Suprapubic skin (tissue), 4 donors: ENCODE measurements around the gene HOXC10. TPM values are rescaled to one million over a fixed set of nuclear protein-coding genes. Genes with fewer than 3 reads are reported as not detected.

Source experiments
- DNase-seq, 2 donors: peaks; one replicate each; pipeline ENCODE4 v3.0.0-alpha.2; 2019; ENCODE audit warnings: low spot score in 2 of 2
- H3K27ac ChIP-seq: fragments of 200-600 bp; sonication (generic); one replicate; pipeline ENCODE4 v1.5.1; 2019
- H3K27me3 ChIP-seq: fragments of 200-600 bp; sonication (generic); one replicate; pipeline ENCODE4 v1.5.1; 2019
- H3K36me3 ChIP-seq: fragments of 200-600 bp; sonication (generic); one replicate; pipeline ENCODE4 v1.5.1; 2019
- H3K4me1 ChIP-seq: fragments of 200-600 bp; sonication (generic); one replicate; pipeline ENCODE4 v1.5.1; 2019
- H3K4me3 ChIP-seq: fragments of 200-600 bp; sonication (generic); one replicate; pipeline ENCODE4 v1.5.1; 2019; ENCODE audit warnings: mild to moderate bottlenecking
- H3K9me3 ChIP-seq: fragments of 200-600 bp; sonication (generic); one replicate; pipeline ENCODE4 v1.5.1; 2019
- EP300 ChIP-seq: sonication (generic); formaldehyde crosslinking; IDR thresholded peaks from one replicate; pipeline ENCODE4 v1.6.1; 2017; ENCODE audit warnings: antibody characterized with exemption
- POLR2A ChIP-seq, 2 donors: fragments of 450-650 bp; IDR thresholded peaks; one replicate each; pipeline ENCODE4 v1.6.1; 2017; ENCODE audit warnings: antibody characterized with exemption in 2 of 2, mild to moderate bottlenecking in 2 of 2, moderate library complexity in 2 of 2
- POLR2AphosphoS5 ChIP-seq, 3 donors: sonication (generic); formaldehyde crosslinking; IDR thresholded peaks; one replicate each; pipeline ENCODE4 v1.6.1; 2017; ENCODE audit warnings: antibody characterized with exemption in 3 of 3
- WGBS: methylation state at CpG from one replicate; pipeline ENCODE4 v1.1.5; 2018; 5-methylcytosine and 5-hydroxymethylcytosine counted together
- total RNA-seq, 4 donors: library from RNA; depleted of rRNA; stranded (reverse); fragments of >200 nt; gene quantifications; one replicate each; pipeline ENCODE4 v1.1.0, GENCODE V29; 2016
- TF ChIP-seq, protein P1 (sequence below), 2 donors: fragments of 200-600 bp in 1 of 2; fragments of 450-650 bp in 1 of 2; sonication (generic) in 1 of 2; IDR thresholded peaks; one replicate each; pipeline ENCODE4 v1.5.1; 2016 to 2019; ENCODE audit warnings: antibody characterized with exemption in 2 of 2, mild to moderate bottlenecking in 1 of 2, moderate library complexity in 1 of 2

Gene HOXC10
- total RNA-seq, 4 donors from 2014 or later: 8.8 to 24.7 (median 13.3) TPM

- 36% methylated on average over 20 of the region's 21 CpGs for WGBS
- TF ChIP-seq POLR2A (IDR thresholded peaks at IDR 0.05): no peak
- no peak for TF ChIP-seq EP300
- no peak for TF ChIP-seq POLR2AphosphoS5 (IDR thresholded peaks at IDR 0.05)
- TF ChIP-seq, protein P1, sequence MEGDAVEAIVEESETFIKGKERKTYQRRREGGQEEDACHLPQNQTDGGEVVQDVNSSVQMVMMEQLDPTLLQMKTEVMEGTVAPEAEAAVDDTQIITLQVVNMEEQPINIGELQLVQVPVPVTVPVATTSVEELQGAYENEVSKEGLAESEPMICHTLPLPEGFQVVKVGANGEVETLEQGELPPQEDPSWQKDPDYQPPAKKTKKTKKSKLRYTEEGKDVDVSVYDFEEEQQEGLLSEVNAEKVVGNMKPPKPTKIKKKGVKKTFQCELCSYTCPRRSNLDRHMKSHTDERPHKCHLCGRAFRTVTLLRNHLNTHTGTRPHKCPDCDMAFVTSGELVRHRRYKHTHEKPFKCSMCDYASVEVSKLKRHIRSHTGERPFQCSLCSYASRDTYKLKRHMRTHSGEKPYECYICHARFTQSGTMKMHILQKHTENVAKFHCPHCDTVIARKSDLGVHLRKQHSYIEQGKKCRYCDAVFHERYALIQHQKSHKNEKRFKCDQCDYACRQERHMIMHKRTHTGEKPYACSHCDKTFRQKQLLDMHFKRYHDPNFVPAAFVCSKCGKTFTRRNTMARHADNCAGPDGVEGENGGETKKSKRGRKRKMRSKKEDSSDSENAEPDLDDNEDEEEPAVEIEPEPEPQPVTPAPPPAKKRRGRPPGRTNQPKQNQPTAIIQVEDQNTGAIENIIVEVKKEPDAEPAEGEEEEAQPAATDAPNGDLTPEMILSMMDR (IDR thresholded peaks at IDR 0.05): no peak
Observed at GRCh38 chr12:53976172-53976822, 8.6 kb upstream of the HOXC10 start.

DNA sequence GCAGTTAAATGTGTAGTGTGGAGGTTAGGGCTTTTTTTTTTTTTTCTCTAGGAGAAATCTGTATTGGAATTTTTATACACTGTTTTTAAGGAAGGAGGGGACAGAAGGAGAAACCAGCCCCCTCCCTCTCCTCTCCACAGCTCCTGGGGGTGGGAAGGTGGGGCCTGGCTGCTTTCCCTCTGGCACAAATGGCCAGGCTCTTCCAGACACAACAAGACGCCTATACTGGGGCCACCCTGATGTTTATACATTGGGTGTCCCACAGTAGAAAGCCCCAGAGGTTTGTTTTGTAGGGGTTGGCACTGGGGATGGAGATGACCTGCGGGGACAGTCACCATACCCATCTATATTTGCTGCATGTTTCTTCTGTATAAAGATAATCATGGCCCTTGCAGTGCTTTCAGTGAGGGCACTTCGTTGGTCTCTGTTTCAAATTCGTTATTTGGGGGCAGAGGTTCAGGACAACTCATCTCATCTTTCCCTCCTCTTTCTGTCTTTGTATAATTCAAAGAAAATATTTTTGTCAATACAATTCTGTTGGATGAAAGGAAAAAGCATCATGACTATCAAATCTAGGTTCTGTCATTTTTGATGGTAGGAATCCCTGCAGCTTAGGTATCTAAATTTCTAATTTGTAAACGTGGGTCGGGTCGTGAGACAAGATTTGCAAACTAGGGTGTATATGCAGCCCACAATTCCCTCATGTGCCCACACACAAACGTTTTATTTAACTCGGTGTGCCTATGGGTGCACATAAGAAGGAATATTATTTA is 7.9 kb upstream of the HOXC10 start:
- Histone ChIP-seq H3K9me3 (no peaks in the 10 kb centered on the region), H3K27me3 (peaks cover 78% of the 10 kb centered on the region), H3K4me3 (no peak overlapping the region), H3K4me1 (peaks cover 77% of the 10 kb centered on the region), H3K27ac (peak overlapping the region; percentile 84), H3K36me3 (no peaks in the 10 kb centered on the region)
- 56% methylated on average over 9 of the region's 9 CpGs for WGBS
- DNase-seq: no peak
- TF ChIP-seq POLR2A (IDR thresholded peaks at IDR 0.05) (no peak), EP300 (no peak), POLR2AphosphoS5 (IDR thresholded peaks at IDR 0.05) (no peak)
- TF ChIP-seq, protein P1 (IDR thresholded peaks at IDR 0.05): no peak

More at GRCh38 chr12:53976172-53976822, 8.6 kb upstream of the HOXC10 start:
- DNase-seq: no peak
- H3K4me3 ChIP-seq: no peak overlapping the region
- no peaks in the 10 kb centered on the region for H3K36me3 ChIP-seq
- peaks cover 80% of the 10 kb centered on the region for H3K27me3 ChIP-seq
- H3K27ac ChIP-seq: peak overlapping the region; percentile 84
- no peaks in the 10 kb centered on the region for H3K9me3 ChIP-seq
- H3K4me1 ChIP-seq: peaks cover 72% of the 10 kb centered on the region

GRCh38 chr12:53977596-53978445 is 7.1 kb upstream of the HOXC10 start:
- peak overlapping the region; percentile 73 for H3K27ac ChIP-seq
- WGBS: 25% methylated on average over 11 of the region's 11 CpGs
- H3K4me1 ChIP-seq: peaks cover 71% of the 10 kb centered on the region
- no peak overlapping the region for H3K4me3 ChIP-seq
- no peaks in the 10 kb centered on the region for H3K9me3 ChIP-seq
- no peak for TF ChIP-seq POLR2AphosphoS5 (IDR thresholded peaks at IDR 0.05)
- TF ChIP-seq POLR2A (IDR thresholded peaks at IDR 0.05): no peak
- TF ChIP-seq EP300: no peak
- TF ChIP-seq, protein P1 (IDR thresholded peaks at IDR 0.05): no peak
- peaks cover 77% of the 10 kb centered on the region for H3K27me3 ChIP-seq
- DNase-seq: no peak
- no peaks in the 10 kb centered on the region for H3K36me3 ChIP-seq

DNA sequence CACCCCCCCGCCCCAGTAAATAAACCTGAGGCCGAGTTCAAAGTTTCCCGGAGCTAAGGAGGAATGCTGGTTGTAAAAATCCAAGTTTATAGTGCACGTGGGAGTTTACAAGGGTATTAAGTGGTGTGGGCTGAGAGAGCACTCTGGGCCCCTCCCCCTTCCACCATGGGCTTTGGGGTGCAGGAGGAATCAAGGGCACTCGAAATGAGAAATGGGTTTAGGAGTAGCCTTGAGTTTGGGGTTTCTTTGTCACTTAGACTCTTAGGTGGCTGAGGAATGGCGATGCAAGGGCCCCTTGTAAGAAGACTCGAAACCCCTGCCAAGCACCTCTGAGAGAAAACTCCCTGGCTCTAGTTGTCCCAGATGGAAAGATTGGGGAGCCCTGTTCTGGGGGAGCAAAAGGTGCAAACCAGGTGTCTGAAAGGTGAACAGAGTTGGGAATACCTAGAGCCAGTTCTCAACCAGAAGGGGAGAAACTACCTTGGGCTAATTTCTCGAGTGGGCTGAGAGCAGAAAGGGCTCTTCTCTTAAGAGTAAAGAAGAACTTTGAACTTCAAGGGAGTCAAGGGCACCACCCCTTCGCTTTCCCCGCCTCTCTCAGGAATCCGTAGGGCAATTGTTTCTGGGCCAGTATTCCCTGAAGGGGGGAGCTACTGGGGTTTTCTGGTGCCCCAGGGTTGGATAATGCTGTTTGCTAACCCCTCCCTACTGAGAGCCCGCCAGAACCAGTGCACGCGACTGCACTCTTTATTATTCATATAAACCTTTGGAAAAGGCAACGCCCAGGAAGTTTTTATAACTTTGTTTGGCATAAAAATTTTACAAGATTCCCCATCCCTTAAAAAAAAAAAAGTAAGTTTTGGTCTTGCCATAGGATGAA is 6.2 kb upstream of the HOXC10 start:
- Histone ChIP-seq H3K27me3 (peaks cover 78% of the 10 kb centered on the region), H3K9me3 (no peaks in the 10 kb centered on the region), H3K27ac (peak overlapping the region; percentile 73), H3K4me1 (peaks cover 69% of the 10 kb centered on the region), H3K4me3 (no peak overlapping the region), H3K36me3 (no peaks in the 10 kb centered on the region)
- 19% methylated on average over 14 of the region's 15 CpGs for WGBS
- TF ChIP-seq EP300 (no peak), POLR2A (IDR thresholded peaks at IDR 0.05) (no peak), POLR2AphosphoS5 (IDR thresholded peaks at IDR 0.05) (no peak)
- TF ChIP-seq, protein P1 (IDR thresholded peaks at IDR 0.05): no peak
- DNase-seq: peak in 1 of 2 donors; percentile 74
